ENCODE results near the gene GCAT. TPM values are rescaled to one million over a fixed set of nuclear protein-coding genes. Genes with fewer than 3 reads are reported as not detected.
A peak's percentile ranks its signal among the peaks of the same experiment; 100 is the strongest.

GCAT gene
- 10 to 100 TPM; 14.3 to 22.5 (median 20.7) TPM for total RNA-seq

DNA sequence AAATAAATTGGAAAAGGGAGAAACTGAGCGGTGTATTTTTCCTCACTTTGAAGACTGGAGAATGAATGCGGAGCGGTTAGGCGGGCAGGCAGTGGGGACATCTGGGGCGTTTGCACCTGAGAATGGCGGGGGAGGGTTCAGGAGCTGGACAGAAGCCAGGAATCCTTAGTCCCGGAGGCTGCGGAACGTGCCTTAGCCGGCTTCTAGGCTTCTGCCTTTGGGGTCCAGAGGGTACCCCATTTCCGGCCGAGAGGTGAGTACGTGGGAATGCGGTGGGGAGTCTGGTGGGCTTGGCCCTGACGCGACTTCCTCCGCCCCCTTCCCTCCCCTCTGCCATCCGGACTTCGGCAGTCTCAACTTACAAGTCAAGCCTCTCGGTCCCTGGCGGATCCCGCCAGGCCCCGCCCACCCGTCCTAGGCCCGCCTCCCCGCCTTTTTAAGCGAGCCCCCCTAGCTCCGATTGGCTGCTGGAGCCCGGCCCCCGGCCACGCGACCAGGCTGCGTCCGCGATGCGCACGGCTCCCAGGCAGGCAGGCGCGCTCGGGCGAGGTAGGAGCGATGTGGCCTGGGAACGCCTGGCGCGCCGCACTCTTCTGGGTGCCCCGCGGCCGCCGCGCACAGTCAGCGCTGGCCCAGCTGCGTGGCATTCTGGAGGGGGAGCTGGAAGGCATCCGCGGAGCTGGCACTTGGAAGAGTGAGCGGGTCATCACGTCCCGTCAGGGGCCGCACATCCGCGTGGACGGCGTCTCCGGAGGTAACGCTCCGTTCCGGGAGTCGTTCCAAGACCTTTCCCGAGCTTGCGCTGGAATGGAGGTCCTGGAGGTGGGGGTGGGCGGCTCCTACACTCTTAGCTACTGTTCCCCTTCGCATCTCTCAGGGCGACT, at the start of gene GCAT:
GCAT (plus strand) TSS at position 525 of the 884 bp plus-strand sequence; CDS start at position 559, 34 bp downstream.
- Histone ChIP-seq H3K4me1 (peaks cover 30 to 63% (median 43%) of the 10 kb centered on the region in 3 donors), H3K27ac (peak within 1 kb of the TSS; percentile 82 to 94 (median 88)), H3K4me3 (peak within 1 kb of the TSS; percentile 51 to 69 (median 62)), H3K9me3 (no peaks in the 10 kb centered on the region), H3K27me3 (peaks cover 0 to 6% (median 0%) of the 10 kb centered on the region in 4 donors), H3K36me3 (peaks cover 0 to 7% (median 0%) of the 10 kb centered on the region in 3 donors)
- TF ChIP-seq, protein P1, sequence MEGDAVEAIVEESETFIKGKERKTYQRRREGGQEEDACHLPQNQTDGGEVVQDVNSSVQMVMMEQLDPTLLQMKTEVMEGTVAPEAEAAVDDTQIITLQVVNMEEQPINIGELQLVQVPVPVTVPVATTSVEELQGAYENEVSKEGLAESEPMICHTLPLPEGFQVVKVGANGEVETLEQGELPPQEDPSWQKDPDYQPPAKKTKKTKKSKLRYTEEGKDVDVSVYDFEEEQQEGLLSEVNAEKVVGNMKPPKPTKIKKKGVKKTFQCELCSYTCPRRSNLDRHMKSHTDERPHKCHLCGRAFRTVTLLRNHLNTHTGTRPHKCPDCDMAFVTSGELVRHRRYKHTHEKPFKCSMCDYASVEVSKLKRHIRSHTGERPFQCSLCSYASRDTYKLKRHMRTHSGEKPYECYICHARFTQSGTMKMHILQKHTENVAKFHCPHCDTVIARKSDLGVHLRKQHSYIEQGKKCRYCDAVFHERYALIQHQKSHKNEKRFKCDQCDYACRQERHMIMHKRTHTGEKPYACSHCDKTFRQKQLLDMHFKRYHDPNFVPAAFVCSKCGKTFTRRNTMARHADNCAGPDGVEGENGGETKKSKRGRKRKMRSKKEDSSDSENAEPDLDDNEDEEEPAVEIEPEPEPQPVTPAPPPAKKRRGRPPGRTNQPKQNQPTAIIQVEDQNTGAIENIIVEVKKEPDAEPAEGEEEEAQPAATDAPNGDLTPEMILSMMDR (IDR thresholded peaks at IDR 0.05) = no peak
- peak in 2 of 4 donors; percentile 34 to 79 for TF ChIP-seq POLR2A (IDR thresholded peaks at IDR 0.05)
- intact Hi-C loops (cut with DNase I) = no loop called here
- 0 to 1% methylated on average over 18 to 24 of the region's 73 CpGs for WGBS, 2 donors
- peak; percentile 62 for DNase-seq

DNA sequence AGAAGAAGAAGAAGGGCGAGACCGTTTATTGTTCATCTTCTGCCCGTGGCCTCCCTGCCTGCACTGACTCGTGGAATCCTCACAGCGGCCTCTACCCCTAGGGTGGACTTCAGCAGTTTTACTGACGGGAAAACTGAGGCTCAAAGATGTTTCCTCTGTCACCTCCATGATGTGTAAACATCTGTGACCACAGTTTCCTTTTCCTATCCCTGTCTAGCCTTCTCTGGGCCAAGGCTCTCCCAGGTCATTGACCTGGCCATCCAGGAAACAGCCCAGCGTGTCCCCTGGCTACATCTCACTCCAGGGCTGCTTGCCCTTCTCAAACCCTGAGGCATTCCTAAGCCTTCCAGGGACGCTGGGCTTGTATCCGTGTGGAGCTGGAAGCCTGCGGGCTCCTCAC, 49.0 kb upstream of the GCAT start:
- TF ChIP-seq, protein P1 (IDR thresholded peaks at IDR 0.05) = no peak
- no peak for TF ChIP-seq POLR2A (IDR thresholded peaks at IDR 0.05)
- peaks cover 5 to 49% (median 13%) of the 10 kb centered on the region in 3 donors for H3K4me1 ChIP-seq
- intact Hi-C loops (cut with DNase I) = no loop called here
- no peak for DNase-seq
- H3K9me3 ChIP-seq = no peaks in the 10 kb centered on the region
- H3K27ac ChIP-seq = no peak overlapping the region
- WGBS, 2 donors = 61 to 75% methylated on average over 7 to 10 of the region's 10 CpGs
- peaks cover 39 to 100% (median 59%) of the 10 kb centered on the region in 3 donors for H3K36me3 ChIP-seq
- no peak overlapping the region for H3K4me3 ChIP-seq
- H3K27me3 ChIP-seq = no peaks in the 10 kb centered on the region

DNA sequence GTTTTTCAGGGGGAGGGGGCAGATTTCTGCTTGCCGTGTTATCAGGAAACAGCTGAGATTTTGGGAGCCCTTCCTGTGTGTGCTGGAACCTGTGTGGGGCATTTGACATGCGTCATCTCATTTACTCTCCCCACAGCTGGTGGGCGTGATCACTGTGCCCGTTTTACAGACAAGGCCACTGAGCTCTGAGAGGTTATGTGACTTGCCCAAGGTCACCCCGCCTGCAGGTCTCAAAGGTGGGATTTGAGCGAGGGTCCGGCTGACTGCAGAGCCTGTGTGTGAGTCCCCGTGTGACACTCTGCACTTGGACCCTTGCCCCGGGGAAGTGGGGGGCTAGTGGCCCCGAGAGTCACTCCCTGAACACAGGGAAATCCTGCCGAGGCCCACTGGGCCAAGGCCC, 48.5 kb upstream of the GCAT start:
- no peaks in the 10 kb centered on the region for H3K9me3 ChIP-seq
- DNase-seq = no peak
- TF ChIP-seq, protein P1 (IDR thresholded peaks at IDR 0.05) = no peak
- TF ChIP-seq POLR2A (IDR thresholded peaks at IDR 0.05) = no peak
- peaks cover 36 to 100% (median 64%) of the 10 kb centered on the region in 3 donors for H3K36me3 ChIP-seq
- intact Hi-C loops (cut with DNase I) = no loop called here
- no peak overlapping the region for H3K27ac ChIP-seq
- H3K27me3 ChIP-seq = no peaks in the 10 kb centered on the region
- peaks cover 0 to 43% (median 9%) of the 10 kb centered on the region in 3 donors for H3K4me1 ChIP-seq
- H3K4me3 ChIP-seq = no peak overlapping the region
- WGBS, 2 donors = 87 to 100% methylated on average over 2 to 10 of the region's 11 CpGs

DNA sequence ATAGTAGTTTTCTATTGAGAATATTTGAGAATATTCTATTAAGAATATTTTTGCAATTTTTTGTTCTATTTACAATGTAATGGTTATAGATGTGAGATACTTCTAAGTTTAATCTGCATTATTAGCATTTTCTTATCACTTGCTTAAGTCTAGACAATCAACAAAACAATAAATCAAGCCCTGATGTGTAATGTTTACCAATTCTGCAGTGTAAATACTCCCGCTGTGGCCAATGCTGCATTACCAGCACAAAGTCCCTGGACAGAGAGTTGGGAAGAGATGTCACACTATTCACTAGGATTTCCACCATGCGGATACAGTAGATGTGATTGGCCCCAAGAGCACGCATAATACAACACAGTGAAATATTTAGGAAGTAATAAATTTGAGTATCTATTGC, 47.6 kb upstream of the GCAT start:
- peaks cover 30 to 100% (median 61%) of the 10 kb centered on the region in 3 donors for H3K36me3 ChIP-seq
- TF ChIP-seq, protein P1 (IDR thresholded peaks at IDR 0.05) = no peak
- TF ChIP-seq POLR2A (IDR thresholded peaks at IDR 0.05) = no peak
- peaks cover 0 to 35% (median 9%) of the 10 kb centered on the region in 3 donors for H3K4me1 ChIP-seq
- no peaks in the 10 kb centered on the region for H3K27me3 ChIP-seq
- no peak overlapping the region for H3K4me3 ChIP-seq
- intact Hi-C loops (cut with DNase I) = no loop called here
- no peaks in the 10 kb centered on the region for H3K9me3 ChIP-seq
- WGBS, 2 donors = 86 to 98% methylated on average over 3 of the region's 3 CpGs
- no peak overlapping the region for H3K27ac ChIP-seq
- DNase-seq = no peak

DNA sequence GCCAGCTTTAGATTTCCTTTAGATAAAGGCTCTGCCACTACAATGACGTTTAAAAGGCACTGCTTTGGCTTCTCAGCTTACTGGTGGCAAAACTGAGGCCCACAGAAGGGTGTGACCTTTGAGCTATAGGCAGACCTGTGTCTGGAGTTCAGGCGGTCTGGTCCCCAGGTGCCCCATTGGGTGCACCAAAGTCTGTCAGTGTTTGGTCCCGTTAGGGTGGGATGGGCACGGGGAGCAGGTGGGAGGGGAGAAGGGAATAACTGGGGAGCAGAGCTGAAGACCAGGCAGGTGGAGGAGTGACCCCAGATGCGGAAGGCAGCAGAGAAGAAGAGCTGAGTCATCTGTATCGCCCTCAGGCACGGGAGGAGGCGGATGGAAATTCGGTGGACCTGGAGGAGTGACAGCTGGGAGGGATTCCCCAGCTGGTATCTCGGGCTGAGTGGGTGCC, 45.3 kb upstream of the GCAT start:
- H3K27me3 ChIP-seq = no peaks in the 10 kb centered on the region
- peak overlapping the region in 3 of 4 donors; percentile 26 to 67 (median 66) for H3K27ac ChIP-seq
- TF ChIP-seq, protein P1 (IDR thresholded peaks at IDR 0.05) = no peak
- TF ChIP-seq POLR2A (IDR thresholded peaks at IDR 0.05) = no peak
- H3K4me3 ChIP-seq = no peak overlapping the region
- intact Hi-C loops (cut with DNase I) = no loop called here
- H3K9me3 ChIP-seq = no peaks in the 10 kb centered on the region
- no peak for DNase-seq
- peaks cover 0 to 19% (median 4%) of the 10 kb centered on the region in 3 donors for H3K4me1 ChIP-seq
- 48 to 50% methylated on average over 5 to 7 of the region's 10 CpGs for WGBS, 2 donors
- H3K36me3 ChIP-seq = peaks cover 18 to 100% (median 43%) of the 10 kb centered on the region in 3 donors

All from esophagus squamous epithelium (tissue), 5 donors.